ENCODE results near the gene PARD3B.

The PARD3B gene

DNA sequence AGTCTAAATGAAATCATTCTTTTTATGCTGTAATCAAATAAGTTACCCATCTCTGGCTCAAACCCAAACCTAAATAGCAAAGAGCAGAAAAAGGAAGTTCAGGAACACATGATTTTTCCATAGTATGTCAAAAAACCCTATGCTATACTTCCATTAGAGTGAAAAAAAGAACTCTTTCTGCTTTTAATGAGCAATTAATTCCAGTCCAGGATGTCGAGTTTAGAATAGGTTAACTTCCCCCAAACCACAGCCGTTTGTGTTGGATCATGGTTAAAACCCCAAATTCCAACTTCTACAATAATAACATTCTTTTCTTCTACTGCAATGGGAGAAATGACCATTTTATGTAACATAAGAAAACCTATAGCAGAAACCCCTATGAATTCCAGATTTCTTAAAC, 965.9 kb downstream of the PARD3B start:
- H3K27me3 ChIP-seq (ENCODE audit: control insufficient read depth, insufficient read depth, low read length), result no peaks in the 10 kb centered on the region
- peaks cover 15% of the 10 kb centered on the region for H3K4me1 ChIP-seq (ENCODE audit: control insufficient read depth, insufficient read depth, low read length)
- H3K4me3 ChIP-seq (ENCODE audit: low read depth, low read length), result no peak overlapping the region
- no peak overlapping the region for H3K9ac ChIP-seq (ENCODE audit: low read depth, low read length)
- H3K9me3 ChIP-seq (ENCODE audit: control insufficient read depth, insufficient read depth, low read length), result 0 out of 2 replicates have a peak, but pooled peaks cover 3% of the 10 kb centered on the region
- H3K27ac ChIP-seq (ENCODE audit: low read depth, low read length), result no peak overlapping the region
- H3K36me3 ChIP-seq (ENCODE audit: control insufficient read depth, insufficient read depth, low read length), result no peaks in the 10 kb centered on the region

DNA sequence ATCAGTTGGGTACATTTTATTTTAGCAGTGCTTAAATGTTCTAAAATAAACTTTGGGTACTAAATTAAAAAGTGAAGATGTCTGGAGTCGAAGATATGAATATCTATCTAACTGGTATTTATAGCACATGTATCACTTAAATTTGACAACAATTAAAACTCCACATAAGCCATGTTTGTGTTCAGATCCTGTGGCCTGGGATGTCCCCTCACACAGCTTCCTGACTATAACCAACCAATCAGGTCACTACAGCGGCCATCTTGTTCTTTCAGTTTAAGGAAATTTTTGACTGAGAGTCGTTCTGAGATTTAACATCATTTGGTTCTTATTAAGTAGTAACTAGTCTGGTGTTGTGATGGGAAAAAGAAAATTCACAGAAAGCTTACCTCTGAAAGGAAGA, 966.4 kb downstream of the PARD3B start:
- Histone ChIP-seq H3K36me3 (ENCODE audit: control insufficient read depth, insufficient read depth, low read length) (no peaks in the 10 kb centered on the region), H3K4me3 (ENCODE audit: low read depth, low read length) (no peak overlapping the region), H3K27ac (ENCODE audit: low read depth, low read length) (no peak overlapping the region), H3K9ac (ENCODE audit: low read depth, low read length) (no peak overlapping the region), H3K27me3 (ENCODE audit: control insufficient read depth, insufficient read depth, low read length) (no peaks in the 10 kb centered on the region), H3K4me1 (ENCODE audit: control insufficient read depth, insufficient read depth, low read length) (peaks cover 15% of the 10 kb centered on the region), H3K9me3 (ENCODE audit: control insufficient read depth, insufficient read depth, low read length) (0 out of 2 replicates have a peak, but pooled peaks cover 3% of the 10 kb centered on the region)

DNA sequence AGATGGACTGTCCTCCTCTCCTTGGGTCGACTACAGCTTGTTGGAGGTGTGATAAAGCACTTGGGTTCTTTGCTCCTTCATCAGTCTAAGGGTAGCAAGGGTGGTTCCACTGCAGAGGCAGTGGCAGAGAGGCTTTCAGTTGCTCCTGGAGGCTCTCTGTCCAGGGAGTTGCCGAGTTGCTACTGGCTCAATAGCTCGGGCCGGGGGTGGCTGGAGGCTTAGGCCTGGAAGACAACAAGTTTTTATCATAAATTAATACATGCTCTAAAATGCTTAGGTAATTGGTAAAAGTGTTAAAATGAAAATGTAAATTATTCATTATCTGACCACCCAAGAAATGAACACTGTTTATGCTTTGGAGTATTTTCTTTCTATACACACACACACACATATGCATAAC, 975.0 kb downstream of the PARD3B start:
- Histone ChIP-seq H3K36me3 (ENCODE audit: control insufficient read depth, insufficient read depth, low read length) (no peaks in the 10 kb centered on the region), H3K9ac (ENCODE audit: low read depth, low read length) (no peak overlapping the region), H3K4me3 (ENCODE audit: low read depth, low read length) (no peak overlapping the region), H3K4me1 (ENCODE audit: control insufficient read depth, insufficient read depth, low read length) (no peaks in the 10 kb centered on the region), H3K27me3 (ENCODE audit: control insufficient read depth, insufficient read depth, low read length) (no peaks in the 10 kb centered on the region), H3K27ac (ENCODE audit: low read depth, low read length) (no peak overlapping the region), H3K9me3 (ENCODE audit: control insufficient read depth, insufficient read depth, low read length) (no peaks in the 10 kb centered on the region; the same call in 1 of the 2 replicates)

DNA sequence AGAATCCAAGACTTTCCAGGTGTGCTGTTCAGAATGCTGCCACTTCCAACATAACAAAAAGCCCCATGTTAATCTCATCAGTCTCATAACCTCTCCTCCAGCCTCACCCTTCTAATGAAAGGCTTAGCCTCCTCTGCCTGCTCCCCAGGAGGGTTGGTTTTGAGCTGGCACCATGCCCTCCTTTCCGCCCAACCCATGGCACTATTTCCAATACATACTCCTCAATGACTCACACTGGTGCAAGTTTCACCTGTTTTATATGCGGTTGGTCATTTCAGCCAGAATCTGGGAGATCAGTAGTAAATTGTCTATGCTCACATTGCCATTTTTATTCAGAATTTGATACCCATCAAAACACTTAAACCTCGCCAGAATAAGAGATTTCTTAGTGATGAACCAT, 979.4 kb downstream of the PARD3B start:
- Histone ChIP-seq H3K27me3 (ENCODE audit: control insufficient read depth, insufficient read depth, low read length) (no peaks in the 10 kb centered on the region), H3K9me3 (ENCODE audit: control insufficient read depth, insufficient read depth, low read length) (no peaks in the 10 kb centered on the region), H3K9ac (ENCODE audit: low read depth, low read length) (no peak overlapping the region), H3K27ac (ENCODE audit: low read depth, low read length) (no peak overlapping the region), H3K4me3 (ENCODE audit: low read depth, low read length) (no peak overlapping the region), H3K4me1 (ENCODE audit: control insufficient read depth, insufficient read depth, low read length) (no peaks in the 10 kb centered on the region), H3K36me3 (ENCODE audit: control insufficient read depth, insufficient read depth, low read length) (no peaks in the 10 kb centered on the region)

DNA sequence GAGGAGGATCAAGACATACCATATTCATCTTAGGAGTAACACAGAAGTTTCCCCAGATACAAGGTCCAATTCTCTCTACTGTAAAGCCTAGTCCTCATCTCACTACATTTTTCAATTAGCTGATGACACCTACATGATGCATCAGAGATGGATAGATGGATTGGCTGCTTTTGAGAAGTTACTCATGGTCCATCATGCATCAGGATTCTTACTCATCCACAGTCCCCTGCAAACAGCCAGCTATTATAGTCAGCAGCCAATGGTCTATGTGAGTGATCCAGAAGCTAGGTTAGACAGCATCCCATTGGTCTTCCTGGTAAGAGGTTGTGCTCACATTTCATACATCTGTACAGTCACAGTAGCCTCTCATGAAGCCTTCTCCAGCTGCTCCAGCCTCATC, 982.5 kb downstream of the PARD3B start:
- Histone ChIP-seq H3K9ac (ENCODE audit: low read depth, low read length) (no peak overlapping the region), H3K36me3 (ENCODE audit: control insufficient read depth, insufficient read depth, low read length) (no peaks in the 10 kb centered on the region), H3K9me3 (ENCODE audit: control insufficient read depth, insufficient read depth, low read length) (no peaks in the 10 kb centered on the region), H3K27ac (ENCODE audit: low read depth, low read length) (no peak overlapping the region), H3K27me3 (ENCODE audit: control insufficient read depth, insufficient read depth, low read length) (no peaks in the 10 kb centered on the region), H3K4me3 (ENCODE audit: low read depth, low read length) (no peak overlapping the region), H3K4me1 (ENCODE audit: control insufficient read depth, insufficient read depth, low read length) (peaks cover 7% of the 10 kb centered on the region; the same call in 1 of the 2 replicates)

DNA sequence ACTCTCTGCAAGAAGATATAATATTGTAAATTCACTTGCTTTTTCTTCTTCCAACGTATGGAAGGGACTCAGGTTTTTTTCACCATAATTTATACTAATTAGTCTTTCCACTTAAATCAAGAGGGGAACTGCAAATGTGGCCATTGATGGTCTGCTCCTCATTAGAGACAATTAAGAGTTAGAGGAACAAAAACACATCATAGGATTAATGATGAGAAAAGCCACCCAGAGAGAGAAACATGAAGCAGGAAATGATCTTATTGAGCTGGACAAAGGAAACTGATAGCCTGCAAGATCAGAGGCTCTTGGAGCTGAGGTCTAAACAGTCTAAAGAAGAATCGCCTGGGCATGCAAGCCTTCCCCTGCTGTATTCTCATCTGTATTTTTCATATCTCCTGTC, 985.8 kb downstream of the PARD3B start:
- H3K36me3 ChIP-seq (ENCODE audit: control insufficient read depth, insufficient read depth, low read length), result no peaks in the 10 kb centered on the region
- H3K4me3 ChIP-seq (ENCODE audit: low read depth, low read length), result no peak overlapping the region
- no peaks in the 10 kb centered on the region for H3K9me3 ChIP-seq (ENCODE audit: control insufficient read depth, insufficient read depth, low read length)
- no peaks in the 10 kb centered on the region for H3K27me3 ChIP-seq (ENCODE audit: control insufficient read depth, insufficient read depth, low read length)
- peaks cover 7% of the 10 kb centered on the region; the same call in 1 of the 2 replicates for H3K4me1 ChIP-seq (ENCODE audit: control insufficient read depth, insufficient read depth, low read length)
- no peak overlapping the region for H3K27ac ChIP-seq (ENCODE audit: low read depth, low read length)
- H3K9ac ChIP-seq (ENCODE audit: low read depth, low read length), result no peak overlapping the region

DNA sequence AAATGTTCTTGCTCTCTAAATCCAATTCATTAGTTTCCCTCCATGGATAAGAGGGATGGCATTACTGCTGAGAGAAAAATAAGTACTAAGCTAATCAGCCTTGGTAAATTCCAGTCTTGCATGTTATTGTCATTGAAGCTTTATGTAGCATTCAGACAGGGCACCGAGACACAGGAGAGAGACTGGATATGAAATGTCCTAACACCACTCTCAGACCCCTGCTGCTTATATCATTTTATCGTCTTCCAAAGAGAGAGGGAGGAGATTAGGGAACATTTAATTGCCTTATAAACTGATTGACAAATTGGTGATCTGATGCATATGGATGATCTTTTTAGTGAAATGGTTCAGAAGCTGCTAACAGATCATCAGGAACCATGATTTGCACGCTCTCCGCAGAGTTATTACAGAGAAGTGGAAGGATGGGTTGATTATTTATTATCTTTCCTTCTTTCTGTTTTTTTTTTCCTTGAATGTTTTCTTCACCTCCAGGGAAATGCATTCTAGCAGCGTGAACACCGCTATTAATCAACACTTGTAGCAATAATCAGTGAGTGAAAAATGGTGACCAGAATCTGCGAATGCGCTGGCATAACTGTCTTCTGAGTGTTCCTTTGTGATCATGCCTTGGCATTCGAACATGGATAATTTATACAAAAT, 986.3 kb downstream of the PARD3B start:
- Histone ChIP-seq H3K4me1 (ENCODE audit: control insufficient read depth, insufficient read depth, low read length) (peaks cover 7% of the 10 kb centered on the region; the same call in 1 of the 2 replicates), H3K27ac (ENCODE audit: low read depth, low read length) (no peak overlapping the region), H3K4me3 (ENCODE audit: low read depth, low read length) (no peak overlapping the region), H3K36me3 (ENCODE audit: control insufficient read depth, insufficient read depth, low read length) (no peaks in the 10 kb centered on the region), H3K9me3 (ENCODE audit: control insufficient read depth, insufficient read depth, low read length) (no peaks in the 10 kb centered on the region), H3K9ac (ENCODE audit: low read depth, low read length) (no peak overlapping the region), H3K27me3 (ENCODE audit: control insufficient read depth, insufficient read depth, low read length) (no peaks in the 10 kb centered on the region)

DNA sequence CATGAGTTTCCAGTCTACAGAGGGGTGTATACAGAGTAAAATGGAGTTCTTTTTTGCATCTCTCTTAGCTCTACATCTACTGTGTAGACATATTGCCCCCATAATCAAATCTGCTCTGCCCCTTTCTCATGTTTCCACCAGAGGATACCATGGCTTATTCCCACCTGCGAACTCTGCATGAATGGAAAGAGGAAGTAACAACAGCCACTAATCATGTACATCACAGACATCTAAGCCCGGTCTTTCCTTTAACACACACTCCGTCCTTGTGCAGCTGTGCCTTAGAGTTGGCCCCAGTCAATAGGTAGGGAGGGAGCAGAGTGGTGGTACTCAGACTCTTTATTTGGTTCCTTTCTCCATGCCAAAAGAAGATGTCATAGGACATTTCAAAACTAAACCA, 989.7 kb downstream of the PARD3B start:
- H3K27me3 ChIP-seq (ENCODE audit: control insufficient read depth, insufficient read depth, low read length), result no peaks in the 10 kb centered on the region
- H3K27ac ChIP-seq (ENCODE audit: low read depth, low read length), result no peak overlapping the region
- H3K4me3 ChIP-seq (ENCODE audit: low read depth, low read length), result no peak overlapping the region
- H3K9me3 ChIP-seq (ENCODE audit: control insufficient read depth, insufficient read depth, low read length), result no peaks in the 10 kb centered on the region
- H3K4me1 ChIP-seq (ENCODE audit: control insufficient read depth, insufficient read depth, low read length), result peaks cover 7% of the 10 kb centered on the region; the same call in 1 of the 2 replicates
- no peak overlapping the region for H3K9ac ChIP-seq (ENCODE audit: low read depth, low read length)
- H3K36me3 ChIP-seq (ENCODE audit: control insufficient read depth, insufficient read depth, low read length), result no peaks in the 10 kb centered on the region

DNA sequence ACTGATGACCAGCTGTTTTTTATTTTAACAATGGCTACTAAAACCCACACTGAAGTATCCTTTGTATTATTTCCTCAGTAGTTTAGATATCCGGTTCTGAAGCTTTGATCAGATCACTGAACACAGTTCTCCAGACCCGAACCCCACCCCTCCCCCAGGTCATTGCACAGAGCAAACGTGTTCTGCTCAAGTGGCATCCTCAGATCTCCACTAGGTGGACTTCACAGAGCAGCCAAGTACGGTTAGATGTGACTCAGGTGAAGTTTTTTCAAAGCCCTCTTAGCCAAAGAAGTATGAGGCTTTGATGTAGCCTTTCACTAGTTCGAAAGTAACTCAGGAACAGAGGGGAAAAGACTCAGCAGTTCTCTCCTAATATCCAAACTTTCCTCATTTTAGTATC, 994.3 kb downstream of the PARD3B start:
- Histone ChIP-seq H3K36me3 (ENCODE audit: control insufficient read depth, insufficient read depth, low read length) (no peaks in the 10 kb centered on the region), H3K9ac (ENCODE audit: low read depth, low read length) (no peak overlapping the region)

DNA sequence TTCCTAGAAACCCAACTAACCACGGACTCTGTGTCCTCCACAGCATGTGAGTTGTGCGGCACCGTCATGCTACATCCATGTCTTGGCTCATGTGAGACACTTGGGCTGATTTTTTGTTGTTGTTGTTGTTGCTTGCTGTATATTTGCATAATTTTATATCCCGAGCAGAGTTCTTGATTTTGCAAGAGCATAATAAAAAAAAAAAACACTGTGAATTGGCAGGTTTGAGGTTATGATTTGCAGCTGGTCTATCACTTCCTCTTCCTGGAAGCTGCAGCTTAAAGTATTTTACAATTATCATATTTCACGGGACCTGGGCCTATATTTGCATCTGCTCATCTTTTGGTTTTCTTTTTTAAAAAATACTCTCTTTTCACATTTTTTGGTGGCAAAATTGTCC, 994.8 kb downstream of the PARD3B start:
- Histone ChIP-seq H3K9ac (ENCODE audit: low read depth, low read length) (no peak overlapping the region), H3K27me3 (ENCODE audit: control insufficient read depth, insufficient read depth, low read length) (no peaks in the 10 kb centered on the region), H3K4me1 (ENCODE audit: control insufficient read depth, insufficient read depth, low read length) (no peaks in the 10 kb centered on the region), H3K27ac (ENCODE audit: low read depth, low read length) (no peak overlapping the region), H3K9me3 (ENCODE audit: control insufficient read depth, insufficient read depth, low read length) (no peaks in the 10 kb centered on the region), H3K4me3 (ENCODE audit: low read depth, low read length) (no peak overlapping the region), H3K36me3 (ENCODE audit: control insufficient read depth, insufficient read depth, low read length) (no peaks in the 10 kb centered on the region)

More for the DNA sequence above, 994.3 kb downstream of the PARD3B start:
- H3K27ac ChIP-seq (ENCODE audit: low read depth, low read length), result no peak overlapping the region
- H3K27me3 ChIP-seq (ENCODE audit: control insufficient read depth, insufficient read depth, low read length), result no peaks in the 10 kb centered on the region
- no peaks in the 10 kb centered on the region for H3K9me3 ChIP-seq (ENCODE audit: control insufficient read depth, insufficient read depth, low read length)
- no peaks in the 10 kb centered on the region for H3K4me1 ChIP-seq (ENCODE audit: control insufficient read depth, insufficient read depth, low read length)
- H3K4me3 ChIP-seq (ENCODE audit: low read depth, low read length), result no peak overlapping the region

DNA sequence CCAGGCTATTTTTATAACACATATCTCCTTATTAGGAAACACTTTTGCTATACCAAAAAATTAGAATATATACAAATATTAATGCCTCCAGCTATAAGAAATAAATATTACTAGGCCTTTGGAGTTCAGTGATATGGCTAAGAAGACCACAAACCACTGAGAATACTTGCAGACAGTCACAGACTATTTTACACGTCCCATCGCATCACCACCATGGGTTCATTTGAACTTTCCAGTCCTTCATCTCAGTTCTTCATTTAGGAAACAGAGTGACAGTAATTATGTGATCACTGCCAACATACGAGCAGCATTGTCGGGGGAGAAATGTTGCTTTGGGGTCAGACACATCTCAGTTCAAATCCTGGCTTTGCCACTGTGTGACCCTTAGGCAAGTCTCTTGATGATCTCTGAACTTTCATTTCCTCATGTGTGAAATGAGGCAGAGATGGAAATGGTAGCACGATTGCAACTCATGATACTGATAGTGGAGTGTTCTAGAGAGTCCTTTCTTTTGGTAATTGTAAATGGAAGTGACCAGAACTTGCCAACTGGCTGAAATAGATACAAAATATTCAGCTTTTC, 998.1 kb downstream of the PARD3B start:
- Histone ChIP-seq H3K9ac (ENCODE audit: low read depth, low read length) (no peak overlapping the region), H3K4me3 (ENCODE audit: low read depth, low read length) (no peak overlapping the region)

More for the DNA sequence above, 998.1 kb downstream of the PARD3B start:
- no peak overlapping the region for H3K27ac ChIP-seq (ENCODE audit: low read depth, low read length)
- no peaks in the 10 kb centered on the region for H3K9me3 ChIP-seq (ENCODE audit: control insufficient read depth, insufficient read depth, low read length)
- H3K4me1 ChIP-seq (ENCODE audit: control insufficient read depth, insufficient read depth, low read length), result peaks cover 11% of the 10 kb centered on the region
- no peaks in the 10 kb centered on the region for H3K36me3 ChIP-seq (ENCODE audit: control insufficient read depth, insufficient read depth, low read length)
- H3K27me3 ChIP-seq (ENCODE audit: control insufficient read depth, insufficient read depth, low read length), result no peaks in the 10 kb centered on the region

Data from HUES48 (cell line).